AG10803 (cell line): ENCODE measurements around the gene JAK2.

Source experiments
- DNase-seq: peaks from one replicate; pipeline ENCODE4 v3.0.0; 2010; ENCODE audit warnings: low read depth
- H3K4me3 ChIP-seq: 2 replicates; pipeline ENCODE4 v1.5.1; 2011; ENCODE audit warnings: mild to moderate bottlenecking, low read length, control low read depth
- TF ChIP-seq, protein P1 (sequence below): conservative IDR thresholded peaks from 2 replicates; pipeline ENCODE4 v1.5.1; 2011; ENCODE audit warnings: mild to moderate bottlenecking, low read length, control low read depth, inconsistent platforms

The JAK2 gene

GRCh38 chr9:5111696-5112095, 126.6 kb downstream of the JAK2 start:
- no peak for DNase-seq
- no peak overlapping the region for H3K4me3 ChIP-seq

DNA sequence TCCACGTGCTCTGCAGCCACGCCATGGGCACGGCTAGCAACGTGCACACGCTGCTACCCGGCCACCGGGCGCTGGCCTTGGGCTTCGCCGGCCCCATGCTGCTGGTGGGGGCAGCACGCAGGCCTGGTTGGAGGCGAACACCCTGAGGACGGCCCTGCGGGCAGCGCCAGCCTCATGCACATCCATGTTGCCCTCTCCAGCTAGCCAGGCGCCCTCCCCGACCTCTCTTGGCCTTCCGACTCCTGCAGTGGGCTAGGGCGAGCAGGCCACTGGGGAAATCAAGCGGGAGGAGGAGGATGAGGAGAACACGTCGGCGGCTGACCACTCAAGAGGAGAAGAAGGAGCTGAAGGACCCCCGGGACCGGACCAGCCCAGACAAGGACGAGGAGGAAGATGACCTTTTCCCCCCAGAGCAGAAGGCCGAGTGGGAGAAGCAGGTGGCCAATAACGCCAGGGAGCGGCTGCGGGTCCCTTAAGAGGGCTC, 127.1 kb downstream of the JAK2 start:
- DNase-seq = no peak
- no peak overlapping the region for H3K4me3 ChIP-seq
- TF ChIP-seq, protein P1, sequence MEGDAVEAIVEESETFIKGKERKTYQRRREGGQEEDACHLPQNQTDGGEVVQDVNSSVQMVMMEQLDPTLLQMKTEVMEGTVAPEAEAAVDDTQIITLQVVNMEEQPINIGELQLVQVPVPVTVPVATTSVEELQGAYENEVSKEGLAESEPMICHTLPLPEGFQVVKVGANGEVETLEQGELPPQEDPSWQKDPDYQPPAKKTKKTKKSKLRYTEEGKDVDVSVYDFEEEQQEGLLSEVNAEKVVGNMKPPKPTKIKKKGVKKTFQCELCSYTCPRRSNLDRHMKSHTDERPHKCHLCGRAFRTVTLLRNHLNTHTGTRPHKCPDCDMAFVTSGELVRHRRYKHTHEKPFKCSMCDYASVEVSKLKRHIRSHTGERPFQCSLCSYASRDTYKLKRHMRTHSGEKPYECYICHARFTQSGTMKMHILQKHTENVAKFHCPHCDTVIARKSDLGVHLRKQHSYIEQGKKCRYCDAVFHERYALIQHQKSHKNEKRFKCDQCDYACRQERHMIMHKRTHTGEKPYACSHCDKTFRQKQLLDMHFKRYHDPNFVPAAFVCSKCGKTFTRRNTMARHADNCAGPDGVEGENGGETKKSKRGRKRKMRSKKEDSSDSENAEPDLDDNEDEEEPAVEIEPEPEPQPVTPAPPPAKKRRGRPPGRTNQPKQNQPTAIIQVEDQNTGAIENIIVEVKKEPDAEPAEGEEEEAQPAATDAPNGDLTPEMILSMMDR = no peak

More at GRCh38 chr9:5111696-5112095, 126.6 kb downstream of the JAK2 start:
- TF ChIP-seq, protein P1 = no peak

- no peak overlapping the region for H3K4me3 ChIP-seq
- TF ChIP-seq, protein P1 = no peak
- no peak for DNase-seq
These were observed 127.6 kb downstream of the JAK2 start for GRCh38 chr9:5112646-5113045.

DNA sequence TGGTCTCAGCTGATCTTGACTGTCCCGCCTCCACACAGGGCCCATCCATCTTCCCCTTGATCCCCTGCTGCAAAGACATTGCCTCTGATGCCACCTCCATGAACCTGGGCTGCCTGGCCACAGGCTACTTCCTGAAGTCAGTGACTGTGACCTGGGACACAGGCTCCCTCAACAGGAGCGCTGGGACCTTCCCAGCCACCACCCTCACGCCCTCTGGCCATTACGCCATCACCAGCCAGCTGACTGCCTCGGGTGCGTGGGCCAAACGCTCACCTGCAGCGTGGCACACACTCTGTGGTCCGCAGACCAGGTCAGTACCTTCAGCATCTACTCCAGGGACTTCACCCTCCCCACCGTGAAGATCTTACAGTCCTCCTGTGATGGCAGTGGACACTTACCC, 128.5 kb downstream of the JAK2 start:
- no peak overlapping the region for H3K4me3 ChIP-seq
- TF ChIP-seq, protein P1 = no peak
- DNase-seq = no peak

DNA sequence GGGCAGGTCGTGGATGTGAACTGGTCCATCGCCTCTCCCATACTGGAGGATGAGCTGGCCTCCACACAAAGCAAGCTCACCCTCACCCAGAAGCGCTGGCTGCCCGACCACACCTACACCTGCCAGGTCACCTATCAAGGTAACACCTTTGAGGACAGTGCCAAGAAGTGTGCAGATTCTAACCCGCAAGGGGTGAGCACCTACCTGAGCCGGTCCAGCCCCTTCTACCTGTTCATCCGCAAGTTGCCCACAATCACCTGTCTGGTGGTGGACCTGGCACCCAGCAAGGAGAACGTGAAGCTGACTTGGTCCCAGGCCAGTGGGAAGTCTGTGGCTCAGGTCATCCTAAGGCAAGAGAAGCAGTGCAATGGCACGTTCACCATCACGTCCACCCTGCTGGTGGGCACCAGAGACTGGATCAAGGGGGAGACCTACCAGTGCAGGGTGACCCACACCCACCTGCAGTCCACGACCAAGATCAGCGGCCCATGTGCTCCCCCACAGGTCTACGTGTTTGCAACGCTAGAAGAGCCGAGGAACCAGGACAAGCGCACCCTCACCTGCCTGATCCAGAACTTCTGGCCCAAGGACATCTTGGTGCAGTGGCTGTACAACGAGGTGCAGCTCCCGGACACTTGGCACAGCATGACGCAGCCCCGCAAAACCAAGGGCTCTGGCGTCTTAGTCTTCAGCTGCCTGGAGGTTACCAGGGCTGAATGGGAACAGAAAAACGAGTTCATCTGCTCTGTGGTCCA, 129.1 kb downstream of the JAK2 start:
- H3K4me3 ChIP-seq = no peak overlapping the region
- TF ChIP-seq, protein P1 = no peak
- DNase-seq = no peak

DNA sequence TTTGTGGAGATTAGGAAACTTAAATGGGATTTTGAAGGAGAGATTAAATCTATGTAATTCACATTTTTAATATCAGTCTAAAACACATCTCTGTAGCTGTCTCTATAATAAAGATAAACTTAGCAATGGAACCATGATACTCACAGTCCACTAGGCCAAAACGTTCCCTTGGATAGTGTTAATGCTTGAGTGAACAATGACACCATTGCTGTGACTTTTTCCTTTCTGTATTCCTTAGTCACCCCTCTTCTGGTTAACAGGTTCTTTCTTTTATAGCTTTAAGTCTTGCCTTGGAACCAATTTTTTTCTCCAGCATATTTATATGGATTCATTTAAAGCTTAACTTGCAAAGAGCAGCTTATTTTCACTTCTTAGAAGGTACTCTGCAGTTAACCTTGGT, 137.0 kb downstream of the JAK2 start:
- DNase-seq = no peak
- H3K4me3 ChIP-seq = no peak overlapping the region
- TF ChIP-seq, protein P1 = no peak

GRCh38 chr9:5122516-5122915, 137.4 kb downstream of the JAK2 start:
- TF ChIP-seq, protein P1 = no peak
- no peak for DNase-seq
- no peak overlapping the region for H3K4me3 ChIP-seq
